ENCODE measurements around the gene HIF3A.
"Not testable (repeated sequence)": the region's sequence is repeated elsewhere in the genome, so short reads cannot be mapped to it uniquely, and the experiment has no call there.

HIF3A gene

GRCh38 chr19:46298479-46299003, 1.7 kb downstream of the HIF3A start:
- Mint-ChIP-seq H3K27ac (ENCODE audit: low read depth) (no peak overlapping the region), H3K27me3 (peaks cover 44% of the 10 kb centered on the region), H3K4me1 (no peaks in the 10 kb centered on the region), H3K4me3 (no peak overlapping the region), H3K9me3 (no peaks in the 10 kb centered on the region), H3K36me3 (ENCODE audit: insufficient read depth) (no peaks in the 10 kb centered on the region)
- ATAC-seq (replicated peaks; ENCODE audit: extremely low read depth, poor library complexity, severe bottlenecking) (no peak), DNase-seq (ENCODE audit: low spot score in 2 of 2) (no peak)

- no peak for ATAC-seq (replicated peaks; ENCODE audit: extremely low read depth, poor library complexity, severe bottlenecking)
- Mint-ChIP-seq H3K36me3 (ENCODE audit: insufficient read depth) (no peaks in the 10 kb centered on the region), H3K4me3 (no peak overlapping the region), H3K9me3 (no peaks in the 10 kb centered on the region), H3K27me3 (peaks cover 44% of the 10 kb centered on the region), H3K27ac (ENCODE audit: low read depth) (no peak overlapping the region), H3K4me1 (no peaks in the 10 kb centered on the region)
- DNase-seq (ENCODE audit: low spot score in 2 of 2), result no peak
Observed at GRCh38 chr19:46299004-46299509, 2.2 kb downstream of the HIF3A start.

GRCh38 chr19:46299695-46300094, 2.9 kb downstream of the HIF3A start:
- no peak for ATAC-seq (replicated peaks; ENCODE audit: extremely low read depth, poor library complexity, severe bottlenecking)
- H3K4me1 Mint-ChIP-seq, result no peaks in the 10 kb centered on the region
- H3K36me3 Mint-ChIP-seq (ENCODE audit: insufficient read depth), result peaks cover 2% of the 10 kb centered on the region
- DNase-seq (ENCODE audit: low spot score in 2 of 2), result no peak
- peaks cover 37% of the 10 kb centered on the region for H3K27me3 Mint-ChIP-seq
- no peaks in the 10 kb centered on the region for H3K9me3 Mint-ChIP-seq
- H3K27ac Mint-ChIP-seq (ENCODE audit: low read depth), result no peak overlapping the region
- H3K4me3 Mint-ChIP-seq, result no peak overlapping the region

- Mint-ChIP-seq H3K4me1 (no peaks in the 10 kb centered on the region), H3K27ac (ENCODE audit: low read depth) (no peak overlapping the region), H3K36me3 (ENCODE audit: insufficient read depth) (peaks cover 2% of the 10 kb centered on the region), H3K27me3 (peaks cover 8% of the 10 kb centered on the region), H3K4me3 (no peak overlapping the region), H3K9me3 (peaks cover 5% of the 10 kb centered on the region)
- DNase-seq (ENCODE audit: low spot score in 2 of 2) (no peak), ATAC-seq (replicated peaks; ENCODE audit: extremely low read depth, poor library complexity, severe bottlenecking) (no peak)
Observed at GRCh38 chr19:46303322-46303690, 6.5 kb downstream of the HIF3A start.

GRCh38 chr19:46303691-46304397, 7.0 kb downstream of the HIF3A start:
- no peak overlapping the region for H3K27ac Mint-ChIP-seq (ENCODE audit: low read depth)
- H3K4me1 Mint-ChIP-seq, result no peaks in the 10 kb centered on the region
- peaks cover 3% of the 10 kb centered on the region for H3K27me3 Mint-ChIP-seq
- H3K9me3 Mint-ChIP-seq, result peaks cover 5% of the 10 kb centered on the region
- no peak overlapping the region for H3K4me3 Mint-ChIP-seq
- ATAC-seq (replicated peaks; ENCODE audit: extremely low read depth, poor library complexity, severe bottlenecking), result no peak
- no peak for DNase-seq (ENCODE audit: low spot score in 2 of 2)
- peaks cover 2% of the 10 kb centered on the region for H3K36me3 Mint-ChIP-seq (ENCODE audit: insufficient read depth)

GRCh38 chr19:46306501-46306900, 9.7 kb downstream of the HIF3A start:
- Mint-ChIP-seq H3K4me1 (no peaks in the 10 kb centered on the region), H3K27ac (ENCODE audit: low read depth) (no peak overlapping the region), H3K36me3 (ENCODE audit: insufficient read depth) (peaks cover 2% of the 10 kb centered on the region), H3K27me3 (no peaks in the 10 kb centered on the region), H3K9me3 (peaks cover 5% of the 10 kb centered on the region), H3K4me3 (no peak overlapping the region)
- no peak for DNase-seq (ENCODE audit: low spot score in 2 of 2)
- no peak for ATAC-seq (replicated peaks; ENCODE audit: extremely low read depth, poor library complexity, severe bottlenecking)

- Mint-ChIP-seq H3K27me3 (no peaks in the 10 kb centered on the region), H3K9me3 (peaks cover 5% of the 10 kb centered on the region), H3K27ac (ENCODE audit: low read depth) (no peak overlapping the region), H3K4me1 (no peaks in the 10 kb centered on the region), H3K36me3 (ENCODE audit: insufficient read depth) (peaks cover 2% of the 10 kb centered on the region), H3K4me3 (no peak overlapping the region)
- ATAC-seq (replicated peaks; ENCODE audit: extremely low read depth, poor library complexity, severe bottlenecking), result no peak
- DNase-seq (ENCODE audit: low spot score in 2 of 2), result no peak
Observed at GRCh38 chr19:46308510-46308909, 11.7 kb downstream of the HIF3A start.

GRCh38 chr19:46309056-46309455, 12.2 kb downstream of the HIF3A start:
- Mint-ChIP-seq H3K9me3 (peaks cover 5% of the 10 kb centered on the region), H3K4me3 (no peak overlapping the region), H3K27me3 (no peaks in the 10 kb centered on the region), H3K36me3 (ENCODE audit: insufficient read depth) (peaks cover 2% of the 10 kb centered on the region), H3K27ac (ENCODE audit: low read depth) (no peak overlapping the region), H3K4me1 (no peaks in the 10 kb centered on the region)
- DNase-seq (ENCODE audit: low spot score in 2 of 2) (no peak), ATAC-seq (replicated peaks; ENCODE audit: extremely low read depth, poor library complexity, severe bottlenecking) (no peak)

GRCh38 chr19:46311444-46311843, 14.6 kb downstream of the HIF3A start:
- Mint-ChIP-seq H3K27me3 (no peaks in the 10 kb centered on the region), H3K27ac (ENCODE audit: low read depth) (no peak overlapping the region), H3K4me3 (no peak overlapping the region), H3K36me3 (ENCODE audit: insufficient read depth) (no peaks in the 10 kb centered on the region), H3K9me3 (no peaks in the 10 kb centered on the region), H3K4me1 (no peaks in the 10 kb centered on the region)
- ATAC-seq (replicated peaks; ENCODE audit: extremely low read depth, poor library complexity, severe bottlenecking) (no peak), DNase-seq (ENCODE audit: low spot score in 2 of 2) (no peak)

- not testable (repeated sequence) for ATAC-seq (replicated peaks; ENCODE audit: extremely low read depth, poor library complexity, severe bottlenecking); H3K36me3 Mint-ChIP-seq (ENCODE audit: insufficient read depth); H3K4me1 Mint-ChIP-seq; DNase-seq (ENCODE audit: low spot score in 2 of 2); H3K27me3 Mint-ChIP-seq; H3K4me3 Mint-ChIP-seq; H3K9me3 Mint-ChIP-seq; H3K27ac Mint-ChIP-seq (ENCODE audit: low read depth)
Observed at GRCh38 chr19:46313540-46314469, 17.0 kb downstream of the HIF3A start.

GRCh38 chr19:46317339-46317738, 20.5 kb downstream of the HIF3A start:
- DNase-seq (ENCODE audit: low spot score in 2 of 2) (no peak), ATAC-seq (replicated peaks; ENCODE audit: extremely low read depth, poor library complexity, severe bottlenecking) (no peak)
- no peak overlapping the region for H3K4me3 Mint-ChIP-seq
- no peaks in the 10 kb centered on the region for H3K4me1 Mint-ChIP-seq
- H3K27me3 Mint-ChIP-seq, result no peaks in the 10 kb centered on the region
- H3K27ac Mint-ChIP-seq (ENCODE audit: low read depth), result no peak overlapping the region
- no peaks in the 10 kb centered on the region for H3K9me3 Mint-ChIP-seq
- peaks cover 2% of the 10 kb centered on the region for H3K36me3 Mint-ChIP-seq (ENCODE audit: insufficient read depth)

GRCh38 chr19:46319613-46320012, 22.8 kb downstream of the HIF3A start:
- H3K4me1 Mint-ChIP-seq, result no peaks in the 10 kb centered on the region
- no peak for DNase-seq (ENCODE audit: low spot score in 2 of 2)
- H3K36me3 Mint-ChIP-seq (ENCODE audit: insufficient read depth), result peaks cover 2% of the 10 kb centered on the region
- H3K27me3 Mint-ChIP-seq, result no peaks in the 10 kb centered on the region
- ATAC-seq (replicated peaks; ENCODE audit: extremely low read depth, poor library complexity, severe bottlenecking), result no peak
- H3K4me3 Mint-ChIP-seq, result no peak overlapping the region
- no peaks in the 10 kb centered on the region for H3K9me3 Mint-ChIP-seq
- H3K27ac Mint-ChIP-seq (ENCODE audit: low read depth), result no peak overlapping the region

Measured in central memory CD8-positive, alpha-beta T cell (primary cell).